Esophagus squamous epithelium (tissue), 4 donors: Measurements from ENCODE around the gene AK3.

Experiments
- CTCF ChIP-seq, 6 experiments: fragments of 450-650 bp in 4 of 6; fragments of 200-600 bp in 2 of 6; sonication (generic) in 2 of 6; IDR thresholded peaks; one replicate each; pipeline ENCODE4 v1.5.1; 2016 to 2019; ENCODE audit warnings: antibody characterized with exemption in 6 of 6, mild to moderate bottlenecking in 4 of 6, moderate library complexity in 4 of 6
- POLR2A ChIP-seq, 4 donors: fragments of 450-650 bp; IDR thresholded peaks; one replicate each; pipeline ENCODE4 v1.6.1; 2017; ENCODE audit warnings: antibody characterized with exemption in 4 of 4, mild to moderate bottlenecking in 4 of 4, moderate library complexity in 3 of 4

- TF ChIP-seq CTCF (IDR thresholded peaks at IDR 0.05), result no peak
- TF ChIP-seq POLR2A (IDR thresholded peaks at IDR 0.05), result no peak
These were observed 2.3 kb upstream of the AK3 start for GRCh38 chr9:4743131-4743875.
